Measurements from ENCODE around the gene LANCL2. TPM values are rescaled to one million over a fixed set of nuclear protein-coding genes. Genes with fewer than 3 reads are reported as not detected.
"Not testable (repeated sequence)": the region's sequence is repeated elsewhere in the genome, so short reads cannot be mapped to it uniquely, and the experiment has no call there.

The LANCL2 gene
- total RNA-seq, 1 experiment from 2014 or later, result 23.4 TPM

- peaks cover 8% of the 10 kb centered on the region; the same call in 1 of the 2 replicates for H3K4me1 ChIP-seq
- H3K36me3 ChIP-seq, result peaks cover 23% of the 10 kb centered on the region
- no peak overlapping the region for H3K27ac ChIP-seq
- H3K27me3 ChIP-seq, result no peaks in the 10 kb centered on the region
- H3K4me3 ChIP-seq, result no peak overlapping the region
- H3K9me3 ChIP-seq (replicated peaks), result no peaks in the 10 kb centered on the region
- no peak for DNase-seq
These were observed 40.9 kb downstream of the LANCL2 start for GRCh38 chr7:55405856-55406541.

- Histone ChIP-seq H3K27ac (0 out of 2 replicates have a peak overlapping the region, but pooled peaks have one; percentile 5), H3K9me3 (replicated peaks) (no peaks in the 10 kb centered on the region), H3K4me1 (peaks cover 8% of the 10 kb centered on the region; the same call in 1 of the 2 replicates), H3K27me3 (no peaks in the 10 kb centered on the region), H3K36me3 (peaks cover 14% of the 10 kb centered on the region), H3K4me3 (no peak overlapping the region)
- peak; percentile 29 to 65 for DNase-seq
These were observed 44.5 kb downstream of the LANCL2 start for GRCh38 chr7:55409482-55410225.

- no peak overlapping the region for H3K4me3 ChIP-seq
- no peaks in the 10 kb centered on the region for H3K27me3 ChIP-seq
- no peak overlapping the region for H3K27ac ChIP-seq
- H3K4me1 ChIP-seq, result peaks cover 8% of the 10 kb centered on the region; the same call in 1 of the 2 replicates
- H3K9me3 ChIP-seq (replicated peaks), result no peaks in the 10 kb centered on the region
- H3K36me3 ChIP-seq, result peaks cover 10% of the 10 kb centered on the region
- DNase-seq, result no peak
These were observed 45.6 kb downstream of the LANCL2 start for GRCh38 chr7:55410667-55411239.

GRCh38 chr7:55411844-55412243 lies 46.7 kb downstream of the LANCL2 start:
- Histone ChIP-seq H3K36me3 (peaks cover 6% of the 10 kb centered on the region; the same call in 1 of the 2 replicates), H3K4me1 (peaks cover 8% of the 10 kb centered on the region; the same call in 1 of the 2 replicates), H3K27me3 (no peaks in the 10 kb centered on the region), H3K4me3 (no peak overlapping the region), H3K27ac (no peak overlapping the region), H3K9me3 (replicated peaks) (no peaks in the 10 kb centered on the region)
- DNase-seq, result no peak

- no peak for DNase-seq
- H3K27me3 ChIP-seq, result no peaks in the 10 kb centered on the region
- no peaks in the 10 kb centered on the region for H3K9me3 ChIP-seq (replicated peaks)
- no peak overlapping the region for H3K27ac ChIP-seq
- no peaks in the 10 kb centered on the region for H3K36me3 ChIP-seq
- H3K4me1 ChIP-seq, result peaks cover 8% of the 10 kb centered on the region; the same call in 1 of the 2 replicates
- no peak overlapping the region for H3K4me3 ChIP-seq
These were observed 48.3 kb downstream of the LANCL2 start for GRCh38 chr7:55413442-55413841.

GRCh38 chr7:55415173-55415778 lies 50.1 kb downstream of the LANCL2 start:
- DNase-seq, result peak; percentile 86 to 94
- Histone ChIP-seq H3K27ac (no peak overlapping the region), H3K36me3 (no peaks in the 10 kb centered on the region), H3K4me1 (peaks cover under 1% of the 10 kb centered on the region; the same call in 1 of the 2 replicates), H3K4me3 (no peak overlapping the region), H3K9me3 (replicated peaks) (no peaks in the 10 kb centered on the region), H3K27me3 (no peaks in the 10 kb centered on the region)

- not testable (repeated sequence) for H3K36me3 ChIP-seq, DNase-seq, H3K27me3 ChIP-seq
These were observed 52.3 kb downstream of the LANCL2 start for GRCh38 chr7:55417456-55417855.

GRCh38 chr7:55420530-55420929 lies 55.4 kb downstream of the LANCL2 start:
- peaks cover 14% of the 10 kb centered on the region for H3K4me1 ChIP-seq
- no peak overlapping the region; the same call in 1 of the 2 replicates for H3K27ac ChIP-seq
- peaks cover 5% of the 10 kb centered on the region; the same call in 1 of the 2 replicates for H3K36me3 ChIP-seq

More at GRCh38 chr7:55417456-55417855, 52.3 kb downstream of the LANCL2 start:
- not testable (repeated sequence) for H3K4me3 ChIP-seq; H3K9me3 ChIP-seq (replicated peaks); H3K4me1 ChIP-seq; H3K27ac ChIP-seq

GRCh38 chr7:55423277-55423711 lies 58.2 kb downstream of the LANCL2 start:
- no peak for DNase-seq
- no peak overlapping the region for H3K27ac ChIP-seq
- H3K9me3 ChIP-seq (replicated peaks), result no peaks in the 10 kb centered on the region

More at GRCh38 chr7:55420530-55420929, 55.4 kb downstream of the LANCL2 start:
- no peaks in the 10 kb centered on the region for H3K27me3 ChIP-seq
- H3K9me3 ChIP-seq (replicated peaks), result no peaks in the 10 kb centered on the region
- DNase-seq, result peak; percentile 35 to 57
- no peak overlapping the region for H3K4me3 ChIP-seq

GRCh38 chr7:55423891-55424290 lies 58.8 kb downstream of the LANCL2 start:
- Histone ChIP-seq H3K4me3 (no peak overlapping the region), H3K36me3 (peaks cover 8% of the 10 kb centered on the region; the same call in 1 of the 2 replicates), H3K4me1 (peaks cover 31% of the 10 kb centered on the region), H3K27ac (no peak overlapping the region; the same call in 1 of the 2 replicates), H3K9me3 (replicated peaks) (no peaks in the 10 kb centered on the region), H3K27me3 (no peaks in the 10 kb centered on the region)
- DNase-seq, result peak in 1 of 2 experiments; percentile 47

More at GRCh38 chr7:55423277-55423711, 58.2 kb downstream of the LANCL2 start:
- H3K27me3 ChIP-seq, result no peaks in the 10 kb centered on the region
- peaks cover 25% of the 10 kb centered on the region for H3K4me1 ChIP-seq
- no peak overlapping the region for H3K4me3 ChIP-seq
- H3K36me3 ChIP-seq, result peaks cover 8% of the 10 kb centered on the region; the same call in 1 of the 2 replicates

- no peak for DNase-seq
- peaks cover 31% of the 10 kb centered on the region for H3K4me1 ChIP-seq
- peaks cover 12% of the 10 kb centered on the region; the same call in 1 of the 2 replicates for H3K36me3 ChIP-seq
- H3K9me3 ChIP-seq (replicated peaks), result no peaks in the 10 kb centered on the region
- no peak overlapping the region for H3K4me3 ChIP-seq
- H3K27me3 ChIP-seq, result no peaks in the 10 kb centered on the region
- no peak overlapping the region for H3K27ac ChIP-seq
These were observed 60.1 kb downstream of the LANCL2 start for GRCh38 chr7:55425141-55425752.

- no peak overlapping the region for H3K27ac ChIP-seq
- DNase-seq, result no peak
- H3K36me3 ChIP-seq, result peaks cover 19% of the 10 kb centered on the region
- H3K27me3 ChIP-seq, result no peaks in the 10 kb centered on the region
- peaks cover 24% of the 10 kb centered on the region for H3K4me1 ChIP-seq
- H3K9me3 ChIP-seq (replicated peaks), result no peaks in the 10 kb centered on the region
- H3K4me3 ChIP-seq, result no peak overlapping the region
These were observed 61.5 kb downstream of the LANCL2 start for GRCh38 chr7:55426676-55427075.

GRCh38 chr7:55427342-55427741 lies 62.2 kb downstream of the LANCL2 start:
- H3K36me3 ChIP-seq, result peaks cover 19% of the 10 kb centered on the region
- DNase-seq, result no peak
- H3K4me1 ChIP-seq, result peaks cover 24% of the 10 kb centered on the region
- no peaks in the 10 kb centered on the region for H3K9me3 ChIP-seq (replicated peaks)
- H3K27me3 ChIP-seq, result no peaks in the 10 kb centered on the region
- peak overlapping the region; percentile 78 for H3K27ac ChIP-seq
- peak overlapping the region; percentile 53 for H3K4me3 ChIP-seq

GRCh38 chr7:55427800-55428199 lies 62.7 kb downstream of the LANCL2 start:
- peak overlapping the region; percentile 53 for H3K4me3 ChIP-seq
- no peaks in the 10 kb centered on the region for H3K27me3 ChIP-seq
- peaks cover 19% of the 10 kb centered on the region for H3K36me3 ChIP-seq
- H3K9me3 ChIP-seq (replicated peaks), result no peaks in the 10 kb centered on the region
- peaks cover 24% of the 10 kb centered on the region for H3K4me1 ChIP-seq
- peak overlapping the region; percentile 78 for H3K27ac ChIP-seq
- DNase-seq, result peak; percentile 90 to 93
